ENCODE data around the gene HSPA1B.
"Not testable (repeated sequence)": the region's sequence is repeated elsewhere in the genome, so short reads cannot be mapped to it uniquely, and the experiment has no call there.

HSPA1B gene

DNA sequence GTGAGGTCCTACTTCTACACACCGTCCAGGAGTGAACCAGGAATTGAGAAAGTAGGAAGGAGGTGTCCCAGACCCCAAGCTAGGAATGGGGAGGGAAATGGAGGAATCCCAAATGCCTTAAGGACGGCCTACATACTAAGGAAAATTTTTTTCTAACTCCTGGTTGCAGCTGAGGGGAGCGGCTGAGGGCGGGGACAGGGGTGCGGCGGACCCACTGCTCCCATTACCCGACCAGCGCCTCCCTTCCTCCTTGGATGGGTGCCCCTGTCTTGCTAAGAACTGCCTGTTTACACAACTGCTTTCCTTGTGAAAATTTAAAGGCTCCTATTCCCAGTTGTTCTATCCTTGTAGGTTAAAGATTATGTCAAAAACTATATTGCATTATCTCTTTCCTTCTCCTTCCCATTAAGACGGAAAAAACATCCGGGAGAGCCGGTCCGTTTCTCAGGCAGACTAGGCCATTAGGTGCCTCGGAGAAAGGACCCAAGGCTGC is 699 bp upstream of the HSPA1B start:
- peak in 1 of 2 donors; percentile 29 for DNase-seq (ENCODE audit: low read depth in 2 of 2)

DNA sequence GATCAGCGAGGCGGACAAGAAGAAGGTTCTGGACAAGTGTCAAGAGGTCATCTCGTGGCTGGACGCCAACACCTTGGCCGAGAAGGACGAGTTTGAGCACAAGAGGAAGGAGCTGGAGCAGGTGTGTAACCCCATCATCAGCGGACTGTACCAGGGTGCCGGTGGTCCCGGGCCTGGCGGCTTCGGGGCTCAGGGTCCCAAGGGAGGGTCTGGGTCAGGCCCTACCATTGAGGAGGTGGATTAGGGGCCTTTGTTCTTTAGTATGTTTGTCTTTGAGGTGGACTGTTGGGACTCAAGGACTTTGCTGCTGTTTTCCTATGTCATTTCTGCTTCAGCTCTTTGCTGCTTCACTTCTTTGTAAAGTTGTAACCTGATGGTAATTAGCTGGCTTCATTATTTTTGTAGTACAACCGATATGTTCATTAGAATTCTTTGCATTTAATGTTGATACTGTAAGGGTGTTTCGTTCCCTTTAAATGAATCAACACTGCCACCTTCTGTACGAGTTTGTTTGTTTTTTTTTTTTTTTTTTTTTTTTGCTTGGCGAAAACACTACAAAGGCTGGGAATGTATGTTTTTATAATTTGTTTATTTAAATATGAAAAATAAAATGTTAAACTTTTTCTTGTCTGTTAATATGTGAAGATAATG is 2.2 kb downstream of the HSPA1B start:
- DNase-seq (ENCODE audit: low read depth in 2 of 2) = no peak

DNA sequence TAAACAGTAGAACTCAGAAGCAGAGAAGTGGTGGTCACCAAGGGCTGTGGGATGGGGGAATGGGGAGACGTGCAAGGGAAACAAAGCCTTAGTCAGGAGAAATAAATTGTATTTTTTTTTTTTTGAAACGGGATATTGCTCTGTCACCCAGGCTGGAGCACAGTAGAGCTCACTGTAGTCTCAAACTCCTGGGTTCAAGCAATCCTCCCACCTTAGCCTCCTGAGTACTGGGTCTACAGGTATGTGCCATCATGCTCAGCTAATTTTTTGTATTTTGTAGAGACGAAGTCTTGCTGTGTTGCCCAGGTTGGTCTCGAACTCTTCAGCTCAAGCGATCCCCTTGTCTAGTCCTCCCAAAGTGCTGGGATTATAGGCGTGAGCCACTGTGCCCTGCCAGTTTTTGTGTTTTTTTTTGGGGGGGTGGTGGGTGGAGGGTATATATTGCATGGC is 3.4 kb downstream of the HSPA1B start:
- DNase-seq (ENCODE audit: low read depth in 2 of 2) = no peak

DNA sequence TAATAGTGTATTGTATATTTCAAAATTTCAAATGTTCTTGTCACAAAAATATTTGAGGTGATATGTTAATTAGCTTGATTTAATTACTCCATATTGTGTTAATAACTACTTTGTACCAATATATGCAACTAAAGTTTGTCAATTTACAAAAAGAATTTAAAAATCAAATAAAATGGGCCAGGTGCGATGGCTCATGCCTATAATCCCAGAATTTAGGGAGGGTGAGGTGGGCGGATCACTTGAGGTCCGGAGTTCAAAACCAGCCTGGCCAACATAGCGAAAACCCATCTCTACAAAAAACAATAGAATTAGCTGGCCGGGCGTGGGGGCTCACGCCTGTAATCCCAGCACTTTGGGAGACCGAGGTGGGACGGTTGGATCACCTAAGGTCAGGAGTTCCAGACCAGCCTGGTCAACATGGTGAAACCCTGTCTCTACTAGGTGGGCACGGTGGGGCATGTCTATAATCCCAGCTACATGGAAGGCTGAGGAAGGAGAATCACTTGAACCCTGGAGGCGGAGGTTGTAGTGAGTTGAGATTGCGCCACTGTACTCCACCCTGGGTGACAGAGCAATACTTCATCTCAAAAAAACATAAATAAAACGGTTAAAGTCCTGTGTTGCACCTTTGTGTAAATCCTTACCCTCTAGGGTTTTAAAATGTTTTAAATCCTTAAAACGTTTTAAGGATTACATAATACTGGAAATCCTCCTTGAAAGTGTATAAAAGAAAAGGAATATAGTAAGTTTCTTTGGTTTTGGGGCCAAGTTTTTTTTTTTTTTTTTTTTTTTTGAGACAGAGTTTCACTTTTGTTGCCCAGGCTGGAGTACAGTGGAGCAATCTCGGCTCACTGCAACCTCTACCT is 4.0 kb downstream of the HSPA1B start:
- DNase-seq (ENCODE audit: low read depth in 2 of 2) = no peak

DNA sequence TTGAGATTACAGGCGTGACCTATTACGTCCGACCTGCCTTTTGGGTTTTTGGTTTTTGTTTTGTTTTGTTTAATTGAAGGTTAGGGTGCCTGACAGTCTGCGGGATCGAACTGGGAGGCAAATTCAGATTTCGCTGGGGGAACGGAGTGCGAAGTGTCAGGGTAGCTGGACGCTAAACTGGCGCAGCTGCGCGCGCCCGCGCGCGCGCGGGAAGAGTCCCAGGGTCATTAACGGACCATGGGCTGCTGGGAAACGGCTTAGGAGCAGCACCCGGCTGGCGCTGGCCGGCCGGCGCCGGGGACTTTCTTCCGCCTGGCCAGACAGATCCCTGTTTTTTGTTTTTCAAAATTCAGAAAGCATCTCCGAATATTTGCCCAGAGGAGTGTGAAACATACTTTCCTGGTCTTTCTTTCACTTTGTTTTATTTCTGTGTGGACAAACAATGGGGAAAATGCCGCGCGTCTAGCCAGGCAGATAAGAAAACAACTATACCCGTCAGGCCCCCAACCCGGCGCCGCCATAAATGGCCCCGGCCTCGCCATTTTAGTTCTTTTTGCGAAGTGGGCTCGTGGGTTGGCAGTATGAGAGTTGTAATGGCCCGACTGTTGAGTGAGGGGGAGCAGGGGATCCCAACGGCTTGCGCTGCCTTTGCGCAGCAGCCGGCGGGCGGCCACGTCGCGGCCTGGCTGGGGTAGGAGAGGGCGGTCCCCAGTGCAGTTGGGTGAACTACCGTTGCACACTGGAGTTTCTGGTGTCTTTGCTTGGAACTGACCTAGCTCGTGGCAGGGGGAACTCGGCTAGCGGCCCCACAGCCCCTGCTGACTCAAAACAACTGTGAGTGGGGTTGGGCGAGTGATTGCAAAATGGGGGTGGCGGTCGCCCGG is 7.1 kb downstream of the HSPA1B start:
- peak; percentile 66 to 74 for DNase-seq (ENCODE audit: low read depth in 2 of 2)

DNA sequence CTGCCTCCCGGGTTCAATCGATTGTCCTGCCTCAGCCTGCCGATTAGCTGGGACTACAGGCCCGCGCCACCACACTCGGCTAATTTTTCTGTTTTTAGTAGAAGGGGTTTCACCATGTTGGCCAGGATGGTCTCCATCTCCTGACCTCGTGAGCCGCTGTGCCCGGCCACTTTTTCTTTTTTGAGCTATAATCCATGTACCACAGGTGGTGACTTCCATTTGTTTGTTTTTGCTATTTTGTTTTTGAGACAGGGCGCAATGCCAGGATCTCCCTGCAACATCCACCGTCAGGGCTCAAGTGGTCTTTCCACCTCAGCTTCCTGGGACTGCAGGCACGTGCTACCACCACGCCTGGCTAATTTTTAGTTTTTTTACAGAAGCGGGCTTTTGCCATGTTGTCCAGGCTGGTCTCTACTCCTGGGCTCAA is 8.5 kb downstream of the HSPA1B start:
- no peak for DNase-seq (ENCODE audit: low read depth in 2 of 2)

DNA sequence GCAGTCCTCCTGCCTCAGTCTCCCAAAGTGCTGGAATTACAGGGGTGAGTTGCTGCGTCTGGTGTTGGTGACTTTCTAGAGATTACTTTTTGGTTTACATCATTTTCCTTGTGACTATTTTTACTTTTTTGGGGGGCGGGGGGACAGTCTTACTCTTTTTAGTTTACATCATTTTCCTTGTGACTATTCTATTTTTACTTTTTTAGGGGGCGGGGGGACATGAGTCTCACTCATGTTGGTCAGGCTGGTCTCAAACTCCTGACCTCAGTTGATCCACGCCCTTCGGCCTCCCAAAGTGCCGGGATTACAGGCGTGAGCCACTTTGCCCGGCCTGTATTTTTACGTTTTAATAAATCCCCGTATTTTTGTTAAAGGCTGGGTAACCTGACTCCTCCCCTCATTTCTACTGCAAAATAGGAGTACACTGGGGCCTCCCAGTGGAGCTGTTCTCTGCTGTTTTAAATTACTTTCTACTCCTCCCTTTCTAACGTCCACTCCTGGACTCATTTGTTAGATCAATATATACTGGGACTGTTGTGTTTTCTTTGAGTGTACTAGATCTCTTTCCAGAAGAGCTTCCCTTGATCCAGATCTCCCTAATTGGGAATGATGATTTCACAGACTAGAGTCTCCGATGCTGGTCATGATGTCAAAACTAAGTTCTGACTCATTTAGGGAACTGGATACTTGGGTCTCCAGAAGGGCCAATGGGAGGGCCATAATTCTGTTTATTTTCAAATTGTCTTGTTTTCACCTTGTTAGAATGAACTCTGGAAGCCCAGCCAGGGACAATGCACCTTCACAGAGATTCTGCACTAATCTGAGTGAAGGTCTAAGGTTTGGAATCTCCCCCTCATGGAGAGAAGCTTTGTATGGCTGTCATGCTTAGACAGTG is 9.2 kb downstream of the HSPA1B start:
- no peak for DNase-seq (ENCODE audit: low read depth in 2 of 2)

DNA sequence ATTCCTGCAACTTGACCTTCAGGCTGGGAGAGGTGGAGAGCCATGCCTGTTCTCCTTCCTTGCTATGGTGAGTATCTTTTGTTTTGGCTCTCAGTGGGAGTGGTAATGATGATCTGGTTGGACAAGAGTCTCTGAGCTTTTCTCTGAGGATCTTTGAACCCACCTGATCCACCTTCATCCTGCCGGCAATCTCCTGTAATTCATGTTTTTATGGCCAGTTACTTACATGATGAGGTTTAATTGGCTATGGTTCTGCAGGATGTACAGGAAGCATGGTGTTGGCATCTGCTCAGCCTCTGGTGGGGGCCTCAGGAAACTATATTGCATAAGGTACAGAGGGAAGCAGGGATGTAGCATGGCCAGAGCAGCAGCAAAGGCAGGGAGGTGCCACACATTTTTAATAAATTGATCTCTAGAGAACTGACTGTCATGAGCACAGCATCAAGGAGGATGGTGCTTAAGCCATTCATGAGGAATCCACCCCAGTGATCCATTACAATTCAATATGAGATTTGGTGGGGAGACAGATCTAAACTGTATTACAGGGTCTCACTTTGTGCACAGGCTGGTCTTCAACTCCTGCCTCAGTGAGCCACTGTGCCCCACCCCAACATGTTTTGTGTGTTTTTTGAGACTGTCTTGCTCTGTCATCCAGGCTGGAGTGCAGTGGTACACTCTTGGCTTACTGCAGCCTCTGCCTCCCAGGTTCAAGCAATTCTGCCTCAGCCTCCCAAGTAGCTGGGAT is 10.0 kb downstream of the HSPA1B start:
- DNase-seq (ENCODE audit: low read depth in 2 of 2) = no peak

DNA sequence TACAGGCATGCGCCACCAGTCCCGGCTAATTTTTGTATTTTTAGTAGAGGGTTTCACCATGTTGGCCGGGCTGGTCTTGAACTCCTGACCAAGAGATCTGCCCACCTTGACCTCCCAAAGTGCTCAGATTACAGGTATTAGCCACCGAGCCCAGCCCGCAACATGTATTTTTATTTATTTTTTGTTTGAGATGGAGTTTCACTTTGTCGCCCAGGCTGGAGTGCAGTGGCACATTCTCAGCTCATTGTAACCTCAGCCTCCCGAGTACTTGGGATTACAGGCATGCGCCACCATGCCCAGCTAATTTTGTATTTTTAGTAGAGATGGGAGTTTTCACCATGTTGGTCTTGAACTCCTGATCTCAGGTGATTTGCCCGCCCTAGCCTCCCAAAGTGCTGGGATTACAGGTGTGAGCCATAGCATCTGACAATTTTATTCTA is 10.6 kb downstream of the HSPA1B start:
- DNase-seq (ENCODE audit: low read depth in 2 of 2) = not testable (repeated sequence)

DNA sequence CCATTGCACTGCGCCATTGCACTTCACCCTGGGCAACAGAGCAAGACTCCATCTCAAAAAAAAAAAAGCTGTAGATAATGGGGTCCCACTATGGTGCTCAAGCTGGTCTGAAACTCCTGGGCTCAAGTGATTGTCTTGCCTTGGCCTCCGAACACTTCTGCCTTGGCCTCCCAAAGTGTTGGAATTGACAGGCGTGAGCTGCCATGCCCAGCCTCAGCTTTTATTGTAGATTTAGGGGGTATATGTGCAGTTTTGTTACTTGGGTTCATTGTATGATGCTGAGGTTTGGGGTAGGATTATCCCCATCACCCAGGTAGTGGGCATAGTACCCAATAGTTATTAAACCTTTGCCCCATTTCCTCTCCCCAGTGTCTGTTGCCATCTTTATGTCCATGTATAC is 11.4 kb downstream of the HSPA1B start:
- DNase-seq (ENCODE audit: low read depth in 2 of 2) = no peak

DNA sequence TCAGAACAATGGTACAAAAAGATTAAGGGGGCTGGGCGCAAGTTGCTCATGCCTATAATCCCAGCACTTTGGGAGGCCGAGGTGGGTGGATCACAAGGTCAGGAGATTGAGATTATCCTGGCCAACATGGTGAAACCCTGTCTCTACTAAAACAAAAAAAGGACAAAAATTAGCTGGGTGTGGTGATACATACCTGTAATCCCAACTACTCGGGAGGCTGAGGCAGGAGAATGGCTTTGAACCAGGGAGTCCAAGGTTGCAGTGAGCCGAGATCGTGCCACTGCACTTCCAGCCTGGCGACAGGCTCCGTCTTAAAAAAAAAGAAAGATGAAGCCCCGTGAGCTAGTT is 12.2 kb downstream of the HSPA1B start:
- not testable (repeated sequence) for DNase-seq (ENCODE audit: low read depth in 2 of 2)

DNA sequence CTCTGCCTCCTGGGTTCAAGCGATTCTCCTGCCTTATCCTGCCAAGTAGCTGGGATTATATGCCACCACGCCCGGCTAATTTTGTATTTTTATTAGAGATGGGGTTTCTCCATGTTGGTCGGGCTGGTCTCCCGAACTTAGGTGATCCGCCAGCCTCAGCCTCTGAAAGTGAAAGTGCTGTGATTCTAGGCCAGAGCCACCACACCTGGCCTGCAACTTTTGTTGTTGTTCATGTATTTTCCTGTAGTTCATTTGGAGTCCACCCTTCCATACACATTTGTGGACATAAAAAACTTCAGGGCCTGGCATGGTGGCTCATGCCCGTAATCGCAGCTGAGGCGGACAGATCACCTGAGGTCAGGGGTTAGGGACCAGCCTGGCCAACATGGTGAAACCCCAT is 14.5 kb downstream of the HSPA1B start:
- DNase-seq (ENCODE audit: low read depth in 2 of 2) = no peak

DNA sequence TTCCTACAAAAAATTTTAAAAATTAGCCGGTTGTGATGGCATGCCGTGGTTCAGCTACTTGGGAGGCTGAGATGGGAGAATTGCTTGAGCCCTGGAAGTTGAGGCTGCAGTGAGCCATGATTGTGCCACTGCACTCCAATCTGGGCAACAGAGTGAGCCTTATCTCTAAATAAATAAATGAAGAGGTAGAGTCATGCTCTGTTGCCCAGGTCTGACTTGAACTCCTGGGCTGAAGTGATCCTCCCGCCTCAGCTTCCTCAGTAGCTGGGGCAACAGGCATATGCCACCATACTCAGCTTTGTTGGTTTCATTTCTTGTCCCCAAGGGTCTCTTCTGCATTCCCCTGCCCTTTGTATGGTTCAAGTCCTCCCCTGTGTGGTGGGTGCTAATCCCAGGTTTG is 17.0 kb downstream of the HSPA1B start:
- no peak for DNase-seq (ENCODE audit: low read depth in 2 of 2)

DNA sequence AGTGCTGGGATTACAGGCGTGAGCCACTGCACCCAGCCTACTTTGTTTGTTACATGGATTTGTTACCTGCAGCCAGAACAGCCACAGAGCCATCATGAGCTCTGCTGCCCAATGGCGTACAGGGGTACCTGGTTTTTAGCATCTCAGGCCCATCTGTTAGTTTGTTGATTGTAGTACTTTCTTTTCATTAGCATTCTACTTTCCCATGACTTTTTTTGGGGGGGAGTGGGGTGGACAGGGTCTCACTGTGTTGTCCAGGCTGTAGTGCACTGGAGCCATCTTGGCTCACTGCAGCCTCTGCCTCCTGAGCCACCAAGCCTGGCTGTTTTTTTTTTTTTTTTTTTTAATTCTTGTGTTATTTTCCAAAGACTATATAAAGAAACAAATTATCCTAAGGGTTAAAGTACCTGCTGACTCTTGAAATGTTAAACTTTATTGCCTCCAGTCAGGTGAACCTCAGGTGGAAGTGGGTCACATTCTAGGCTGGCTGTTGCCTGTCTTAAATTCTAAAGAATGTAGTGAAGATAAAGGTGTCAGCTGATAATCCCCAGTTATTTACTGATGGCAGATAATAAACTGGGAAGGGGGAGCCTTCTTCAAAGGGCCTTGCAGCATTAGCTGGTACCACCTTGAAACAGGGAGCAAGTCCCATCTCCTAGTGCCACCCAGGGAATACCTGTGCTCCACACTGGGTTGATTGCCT is 19.9 kb downstream of the HSPA1B start:
- no peak for DNase-seq (ENCODE audit: low read depth in 2 of 2)

DNA sequence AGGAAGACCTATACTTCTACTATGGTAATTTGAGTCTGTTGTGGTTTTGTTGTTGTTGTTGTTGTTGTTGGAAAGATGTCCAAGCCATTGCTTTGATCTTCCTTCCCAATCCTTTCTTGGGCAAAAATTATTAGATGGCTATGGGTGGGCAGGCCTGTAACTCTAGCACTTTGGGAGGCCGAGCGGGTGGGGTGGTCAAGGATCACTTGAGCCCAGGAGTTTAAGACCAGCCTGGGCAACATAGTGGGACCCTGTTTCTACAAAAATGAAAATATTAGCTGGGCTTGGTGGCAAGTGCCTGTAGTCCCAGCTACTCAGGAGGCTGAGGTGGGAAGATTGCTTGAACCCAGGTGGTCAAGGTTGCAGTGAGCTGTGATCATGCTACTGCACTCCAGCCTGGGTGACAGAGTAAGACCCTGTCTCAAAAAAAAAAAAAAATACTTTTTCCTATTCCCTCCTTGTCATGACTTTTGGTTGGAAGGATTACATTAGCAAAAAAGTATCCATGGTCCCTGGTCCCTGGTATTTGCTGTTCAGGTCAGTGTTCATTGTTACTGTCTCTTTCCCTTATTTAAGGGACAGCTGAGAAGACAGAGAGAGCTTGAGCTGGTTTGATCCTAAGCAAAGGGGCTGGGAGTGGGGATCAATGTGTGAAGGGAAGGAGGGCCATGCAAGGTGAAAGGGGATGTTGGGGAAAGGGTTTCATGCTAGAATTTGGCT is 23.4 kb downstream of the HSPA1B start:
- no peak for DNase-seq (ENCODE audit: low read depth in 2 of 2)

DNA sequence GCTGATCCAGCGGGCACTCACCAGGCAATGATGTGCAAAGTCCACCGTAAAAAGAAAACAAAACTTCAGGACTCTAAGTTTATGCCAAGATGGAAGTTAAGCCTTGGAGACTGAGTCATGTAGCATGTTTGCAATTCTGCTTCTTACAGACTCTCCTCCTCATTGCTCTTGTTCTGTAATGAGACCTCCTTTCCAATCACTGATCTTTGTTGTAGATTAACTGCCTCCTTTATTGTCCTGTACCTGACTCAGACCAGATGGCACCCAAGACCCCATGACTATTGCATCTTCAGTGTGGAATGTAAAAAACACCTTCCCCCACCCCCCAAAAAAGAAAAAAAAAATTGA is 23.9 kb downstream of the HSPA1B start:
- DNase-seq (ENCODE audit: low read depth in 2 of 2) = no peak

DNA sequence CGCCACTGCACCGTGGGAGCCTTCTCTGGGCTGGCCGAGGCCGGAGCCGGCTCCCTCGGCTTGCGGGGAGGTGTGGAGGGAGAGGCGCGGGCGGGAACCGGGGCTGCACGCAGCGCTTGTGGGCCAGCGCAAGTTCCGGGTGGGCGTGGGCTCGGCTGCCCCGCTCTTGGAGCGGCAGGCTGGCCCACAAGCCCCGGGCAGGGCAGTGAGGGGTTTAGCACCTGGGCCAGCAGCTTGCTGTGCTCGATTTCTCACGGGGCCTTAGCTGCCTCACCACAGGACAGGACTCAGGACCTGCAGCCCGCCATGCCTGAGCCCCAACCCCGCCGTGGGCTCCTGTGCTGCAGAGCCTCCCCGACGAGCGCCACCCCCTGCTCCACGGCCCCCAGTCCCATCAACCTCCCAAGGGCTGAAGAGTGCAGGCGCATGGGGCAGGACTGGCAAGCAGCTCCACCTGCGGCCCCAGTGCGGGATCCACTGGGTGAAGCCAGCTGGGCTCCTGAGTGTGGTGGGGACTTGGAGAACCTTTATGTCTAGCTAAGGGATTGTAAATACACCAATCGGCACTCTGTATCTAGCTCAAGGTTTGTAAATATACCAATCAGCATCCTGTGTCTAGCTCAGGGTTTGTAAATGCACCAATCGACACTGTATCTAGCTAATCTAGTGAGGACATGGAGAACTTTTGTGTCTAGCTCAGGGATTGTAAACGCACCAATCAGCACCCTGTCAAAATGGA is 24.6 kb downstream of the HSPA1B start:
- not testable (repeated sequence) for DNase-seq (ENCODE audit: low read depth in 2 of 2)

DNA sequence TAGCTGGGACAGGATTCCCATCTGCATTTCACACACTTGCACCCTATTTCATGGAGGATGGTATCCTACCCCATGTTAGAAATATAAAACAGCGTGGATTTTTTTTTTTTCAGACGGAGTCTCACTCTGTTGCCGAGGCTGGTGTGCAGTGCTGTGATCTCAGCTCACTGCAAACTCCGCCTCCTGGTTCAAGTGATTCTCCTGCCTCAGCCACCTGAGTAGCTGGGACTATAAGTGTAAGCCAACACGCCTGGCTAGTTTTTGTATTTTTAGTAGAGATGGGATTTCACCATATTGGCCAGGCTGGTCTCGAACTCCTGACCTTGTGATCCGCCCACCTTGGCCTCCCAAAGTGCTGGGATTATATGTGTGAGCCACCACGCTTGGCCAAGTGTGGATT is 30.2 kb downstream of the HSPA1B start:
- not testable (repeated sequence) for DNase-seq (ENCODE audit: low read depth in 2 of 2)

Measured in stimulated activated CD4-positive, alpha-beta T cell treated with anti-CD3 and anti-CD28 coated beads, Interleukin-15, amount 100 ng/mL, for 48 hours (primary cell).